HG03469 (cell line): ENCODE data around the gene MSH5.

Experiments
- ATAC-seq: cut with Tn5 transposase; IDR thresholded peaks from one replicate; pipeline ENCODE4 v1.9.1; 2021; ENCODE audit warnings: mild to moderate bottlenecking, moderate library complexity, moderate number of reproducible peaks; ENCODE audit not compliant: unreplicated experiment

MSH5 gene

GRCh38 chr6:31752739-31753319, 13.0 kb downstream of the MSH5 start:
- ATAC-seq: no peak

GRCh38 chr6:31758281-31758680, 18.5 kb downstream of the MSH5 start:
- ATAC-seq: no peak

GRCh38 chr6:31760790-31761189, 21.0 kb downstream of the MSH5 start:
- no peak for ATAC-seq

- ATAC-seq: no peak
Measured at GRCh38 chr6:31761343-31761742, 21.5 kb downstream of the MSH5 start.

GRCh38 chr6:31762356-31762755, 22.6 kb downstream of the MSH5 start, which contains the start of gene SAPCD1:
TSS of gene SAPCD1 (plus strand) at chr6:31762656. CDS start at chr6:31763055, 399 bp downstream.
- no peak for ATAC-seq

GRCh38 chr6:31762878-31763618, 23.2 kb downstream of the MSH5 start:
- ATAC-seq: no peak

- no peak for ATAC-seq
Measured at GRCh38 chr6:31763619-31763940, 23.8 kb downstream of the MSH5 start.

GRCh38 chr6:31764198-31764597, 24.4 kb downstream of the MSH5 start:
- no peak for ATAC-seq

- no peak for ATAC-seq
Measured at GRCh38 chr6:31765559-31765909, 25.7 kb downstream of the MSH5 start.

- no peak for ATAC-seq
Measured at GRCh38 chr6:31765910-31766794, 26.3 kb downstream of the MSH5 start.

GRCh38 chr6:31767096-31767645, 27.4 kb downstream of the MSH5 start:
- no peak for ATAC-seq

GRCh38 chr6:31768363-31769257, 28.8 kb downstream of the MSH5 start:
- no peak for ATAC-seq

- no peak for ATAC-seq
Measured at GRCh38 chr6:31769684-31770371, 30.0 kb downstream of the MSH5 start.

GRCh38 chr6:31770860-31771259, 31.1 kb downstream of the MSH5 start:
- ATAC-seq: no peak

- ATAC-seq: no peak
Measured at GRCh38 chr6:31771992-31772358, 32.2 kb downstream of the MSH5 start.

GRCh38 chr6:31775184-31775583, 35.4 kb downstream of the MSH5 start:
- no peak for ATAC-seq

- ATAC-seq: no peak
Measured at GRCh38 chr6:31775633-31776484, 36.1 kb downstream of the MSH5 start.

- no peak for ATAC-seq
Measured at GRCh38 chr6:31776485-31776988, 36.7 kb downstream of the MSH5 start.
